ENCODE data around the gene OR4F15. TPM values are rescaled to one million over a fixed set of nuclear protein-coding genes. Genes with fewer than 3 reads are reported as not detected.

Gene OR4F15
- total and polyA plus RNA-seq, 2 of the 4 experiments (the other 2 are of a cell fraction) = 0.36 TPM; not detected in 1

GRCh38 chr15:101813803-101814534 is 2.0 kb downstream of the OR4F15 start:
- in situ Hi-C loops (cut with MboI; ENCODE audit: low sequenced_read_pairs) = no loop called here
- no peak for TF ChIP-seq RAD21 (IDR thresholded peaks at IDR 0.05; ENCODE audit: low read length)
- TF ChIP-seq CHD1 (IDR thresholded peaks at IDR 0.05; ENCODE audit: low read depth, low read length) = no peak
- TF ChIP-seq BHLHE40 (IDR thresholded peaks at IDR 0.05; ENCODE audit: low read depth, low read length) = no peak
- no peak for TF ChIP-seq SMC3 (IDR thresholded peaks at IDR 0.05; ENCODE audit: low read depth, low read length)
- no peak for TF ChIP-seq RCOR1 (IDR thresholded peaks at IDR 0.05; ENCODE audit: insufficient replicate concordance, low read length)
- no peak for TF ChIP-seq POLR2A (IDR thresholded peaks at IDR 0.05; ENCODE audit: low read depth, low read length)
- TF ChIP-seq USF2 (IDR thresholded peaks at IDR 0.05; ENCODE audit: low read depth, low read length) = no peak
- peak; percentile 53 for TF ChIP-seq MAFK (IDR thresholded peaks at IDR 0.05; ENCODE audit: low read depth, low read length)
- TF ChIP-seq, protein P1, sequence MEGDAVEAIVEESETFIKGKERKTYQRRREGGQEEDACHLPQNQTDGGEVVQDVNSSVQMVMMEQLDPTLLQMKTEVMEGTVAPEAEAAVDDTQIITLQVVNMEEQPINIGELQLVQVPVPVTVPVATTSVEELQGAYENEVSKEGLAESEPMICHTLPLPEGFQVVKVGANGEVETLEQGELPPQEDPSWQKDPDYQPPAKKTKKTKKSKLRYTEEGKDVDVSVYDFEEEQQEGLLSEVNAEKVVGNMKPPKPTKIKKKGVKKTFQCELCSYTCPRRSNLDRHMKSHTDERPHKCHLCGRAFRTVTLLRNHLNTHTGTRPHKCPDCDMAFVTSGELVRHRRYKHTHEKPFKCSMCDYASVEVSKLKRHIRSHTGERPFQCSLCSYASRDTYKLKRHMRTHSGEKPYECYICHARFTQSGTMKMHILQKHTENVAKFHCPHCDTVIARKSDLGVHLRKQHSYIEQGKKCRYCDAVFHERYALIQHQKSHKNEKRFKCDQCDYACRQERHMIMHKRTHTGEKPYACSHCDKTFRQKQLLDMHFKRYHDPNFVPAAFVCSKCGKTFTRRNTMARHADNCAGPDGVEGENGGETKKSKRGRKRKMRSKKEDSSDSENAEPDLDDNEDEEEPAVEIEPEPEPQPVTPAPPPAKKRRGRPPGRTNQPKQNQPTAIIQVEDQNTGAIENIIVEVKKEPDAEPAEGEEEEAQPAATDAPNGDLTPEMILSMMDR (conservative IDR thresholded peaks at IDR 0.05; ENCODE audit: low read depth, low read length) = no peak
- no peak for TF ChIP-seq MAZ (IDR thresholded peaks at IDR 0.05; ENCODE audit: borderline replicate concordance, low read depth, low read length)
- TF ChIP-seq NFE2L2 (IDR thresholded peaks at IDR 0.05; ENCODE audit: low read depth, low read length) = peak; percentile 94
- no peak for TF ChIP-seq ELK1 (IDR thresholded peaks at IDR 0.05; ENCODE audit: borderline replicate concordance, low read depth, low read length)
- TF ChIP-seq CEBPB (IDR thresholded peaks at IDR 0.05; ENCODE audit: low read depth, low read length) = peak; percentile 85
- TF ChIP-seq MXI1 (IDR thresholded peaks at IDR 0.05; ENCODE audit: borderline replicate concordance, low read depth, low read length) = no peak
- TF ChIP-seq RFX5 (IDR thresholded peaks at IDR 0.05; ENCODE audit: low read depth, low read length) = no peak

More at GRCh38 chr15:101813803-101814534, 2.0 kb downstream of the OR4F15 start:
- no peaks in the 10 kb centered on the region for H3K9me1 ChIP-seq (ENCODE audit: insufficient read depth, low read length)
- peak overlapping the region; percentile 78 for H3K18ac ChIP-seq (ENCODE audit: low read depth, low read length)
- peak overlapping the region; percentile 50 for H2BK20ac ChIP-seq (ENCODE audit: low read depth, low read length)
- H3K4me1 ChIP-seq (ENCODE audit: control insufficient read depth, insufficient read depth, low read length) = no peaks in the 10 kb centered on the region; the same call in 1 of the 2 replicates
- dilution Hi-C loops (cut with HindIII; ENCODE audit: low sequenced_read_pairs, unreplicated experiment) = no loop called here
- no peak overlapping the region for H3K14ac ChIP-seq (replicated peaks; ENCODE audit: low read depth, low read length)
- ATAC-seq (ENCODE audit: low read depth) (peak; percentile 92), DNase-seq (peak; percentile 88)
- H4K91ac ChIP-seq (ENCODE audit: insufficient read depth, low read depth, low read length) = no peak overlapping the region
- intact Hi-C loops (cut with micrococcal nuclease) = loop anchor here (1.0 kb wide), 2 partner anchors 9 to 13 kb away; no protein-coding TSS in a partner anchor
- no peaks in the 10 kb centered on the region for H3K27me3 ChIP-seq (ENCODE audit: control insufficient read depth, insufficient read depth, low read length)
- no peak overlapping the region; a peak in 1 of 4 replicates for H4K8ac ChIP-seq (ENCODE audit: low read depth in 2 of 2, low read length in 2 of 2)
- H3K36me3 ChIP-seq (ENCODE audit: control insufficient read depth, insufficient read depth, low read length) = no peaks in the 10 kb centered on the region
- no peak overlapping the region for H2AFZ ChIP-seq (replicated peaks; ENCODE audit: low read length, poor library complexity)
- peak overlapping the region; percentile 48; the same call in 1 of the 2 replicates for H2AK5ac ChIP-seq (ENCODE audit: low read depth, low read length)
- H3K4me3 ChIP-seq (ENCODE audit: insufficient read depth, low read depth, low read length) = no peak overlapping the region
- no peaks in the 10 kb centered on the region for H3K79me1 ChIP-seq (ENCODE audit: low read depth in 1 of 2, low read length in 2 of 2)
- H3K4me2 ChIP-seq (ENCODE audit: low read depth, low read length) = peak overlapping the region; percentile 32; the same call in 1 of the 2 replicates
- no peaks in the 10 kb centered on the region for H3K9me3 ChIP-seq (ENCODE audit: control insufficient read depth, insufficient read depth, low read length)
- no peak overlapping the region for H3K56ac ChIP-seq (ENCODE audit: extremely low read depth, insufficient read depth, low read length)
- H3K27ac ChIP-seq (ENCODE audit: insufficient read depth, low read length) = peak overlapping the region; percentile 71; the same call in 1 of the 2 replicates
- no CpG with 5 or more reads among the region's 3 CpGs for WGBS, 2 experiments (ENCODE audit: extremely low coverage in 2 of 2, insufficient read length in 1 of 2)
- H3K4ac ChIP-seq (ENCODE audit: low read depth, low read length) = peak overlapping the region; percentile 38; the same call in 1 of the 2 replicates
- H2BK5ac ChIP-seq (ENCODE audit: low read depth, low read length, poor library complexity, severe bottlenecking) = peak overlapping the region; percentile 72
- ChIA-PET CTCF (no interaction called here), POLR2A (ENCODE audit: unreplicated experiment) (no interaction called here)
- peak overlapping the region; percentile 57; the same call in 1 of the 3 replicates for H2BK15ac ChIP-seq (ENCODE audit: low read depth, low read length)
- no peak overlapping the region for H2AK9ac ChIP-seq (replicated peaks; ENCODE audit: low read depth, low read length, poor library complexity)
- H4K20me1 ChIP-seq (ENCODE audit: insufficient read depth, low read length) = no peaks in the 10 kb centered on the region
- BruUV-seq (replicated peaks) = no TSS peak
- no peak overlapping the region; the same call in 1 of the 2 replicates for H3K23ac ChIP-seq (ENCODE audit: low read depth, low read length)
- H2BK120ac ChIP-seq (ENCODE audit: low read depth, low read length) = peak overlapping the region; percentile 70
- H4K5ac ChIP-seq (ENCODE audit: low read depth, low read length) = no peak overlapping the region
- H3K9ac ChIP-seq (ENCODE audit: low read depth, low read length) = no peak overlapping the region

All from IMR-90 (cell line).